HG03571 (cell line): ENCODE data around the gene CYS1.
"Not testable (repeated sequence)": the region's sequence is repeated elsewhere in the genome, so short reads cannot be mapped to it uniquely, and the experiment has no call there.

Experiments used
- ATAC-seq: cut with Tn5 transposase; IDR thresholded peaks from one replicate; pipeline ENCODE4 v1.9.1; 2021; ENCODE audit not compliant: unreplicated experiment

Gene CYS1, protein sequence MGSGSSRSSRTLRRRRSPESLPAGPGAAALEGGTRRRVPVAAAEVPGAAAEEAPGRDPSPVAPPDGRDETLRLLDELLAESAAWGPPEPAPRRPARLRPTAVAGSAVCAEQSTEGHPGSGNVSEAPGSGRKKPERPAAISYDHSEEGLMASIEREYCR

DNA sequence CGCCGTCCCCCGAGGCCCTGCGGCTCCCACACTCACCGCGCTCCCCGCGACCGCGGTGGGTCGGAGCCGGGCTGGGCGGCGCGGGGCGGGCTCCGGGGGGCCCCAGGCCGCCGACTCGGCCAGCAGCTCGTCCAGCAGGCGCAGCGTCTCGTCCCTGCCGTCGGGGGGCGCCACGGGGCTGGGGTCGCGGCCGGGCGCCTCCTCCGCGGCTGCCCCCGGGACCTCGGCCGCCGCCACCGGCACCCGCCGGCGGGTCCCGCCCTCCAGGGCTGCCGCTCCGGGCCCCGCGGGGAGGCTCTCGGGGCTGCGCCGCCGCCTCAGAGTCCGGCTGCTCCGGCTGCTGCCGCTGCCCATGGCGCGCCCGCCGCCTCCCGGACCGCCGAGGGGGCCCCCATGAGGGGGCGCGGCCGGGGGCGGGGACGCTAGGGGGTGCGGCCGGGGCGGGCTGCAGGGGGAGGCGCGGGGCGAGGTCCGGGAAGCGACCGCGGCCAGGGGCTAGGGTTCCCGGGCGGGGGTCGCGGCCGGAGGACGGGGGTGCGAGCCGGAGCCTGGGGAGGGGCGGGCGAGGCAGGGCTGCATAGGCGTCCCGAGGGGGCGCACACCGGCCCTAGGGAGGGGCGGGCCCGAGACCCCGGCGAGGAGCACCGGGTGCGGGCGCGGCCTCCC is at the start of gene CYS1:
Gene CYS1 (minus strand): TSS at position 542 of the 666 bp plus-strand sequence. CDS start 188 bp downstream, at position 354.
- ATAC-seq: peak; percentile 34

DNA sequence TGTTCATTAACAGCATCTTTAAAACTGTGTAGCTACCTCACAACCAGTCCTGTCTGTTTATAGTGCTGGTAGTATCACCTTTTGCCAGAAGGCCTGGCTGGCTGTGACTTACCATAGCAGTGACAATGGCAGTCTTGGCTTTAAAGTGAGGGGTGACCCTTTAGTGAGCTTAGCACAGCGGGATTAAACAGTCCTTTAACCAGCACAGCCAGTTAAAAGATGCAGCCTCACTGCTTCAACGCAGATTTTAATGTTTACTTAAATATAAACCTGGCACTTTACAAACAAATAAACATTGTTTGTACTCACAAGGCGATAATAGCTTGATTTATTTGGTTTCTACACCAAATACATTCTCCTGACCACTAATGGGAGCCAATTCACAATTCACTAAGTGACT is 49.3 kb upstream of the CYS1 start:
- no peak for ATAC-seq

DNA sequence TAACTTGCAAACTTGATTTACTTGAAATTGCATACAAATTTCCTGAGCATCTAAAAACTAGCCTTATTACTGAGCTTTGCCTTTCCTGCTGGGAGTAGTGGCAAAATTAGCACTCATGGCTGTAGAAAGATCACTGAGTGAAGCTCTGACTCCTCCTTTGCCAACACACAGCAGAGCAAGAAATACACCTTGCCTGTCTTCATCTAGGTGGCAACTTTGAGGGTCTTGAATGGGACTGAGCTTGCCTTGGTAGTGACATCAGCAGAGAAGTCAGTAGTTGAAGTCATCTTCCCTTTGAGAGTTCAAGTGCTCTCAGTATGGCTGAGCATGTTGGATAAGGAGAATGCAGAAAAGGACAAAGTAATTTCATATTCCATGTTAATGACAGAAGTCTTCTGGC is 48.2 kb upstream of the CYS1 start:
- no peak for ATAC-seq

DNA sequence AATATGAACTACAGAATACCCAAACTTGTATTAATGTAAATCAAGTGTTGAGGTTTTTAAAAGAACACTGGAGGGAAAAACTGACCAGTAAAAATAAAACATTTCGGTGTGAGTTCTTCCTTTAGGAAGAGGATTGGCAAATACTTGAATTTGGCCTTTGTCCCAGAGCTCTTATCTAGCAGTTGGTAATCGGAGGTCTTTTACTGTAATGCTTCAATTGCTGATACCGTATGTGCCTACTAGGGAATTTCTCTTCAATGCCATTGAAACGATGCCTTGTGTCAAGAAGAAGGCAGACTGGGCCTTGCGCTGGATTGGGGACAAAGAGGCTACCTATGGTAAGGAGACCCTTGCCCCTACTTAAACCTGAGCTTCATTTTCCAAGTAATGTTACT is 46.4 kb upstream of the CYS1 start:
- ATAC-seq: no peak

DNA sequence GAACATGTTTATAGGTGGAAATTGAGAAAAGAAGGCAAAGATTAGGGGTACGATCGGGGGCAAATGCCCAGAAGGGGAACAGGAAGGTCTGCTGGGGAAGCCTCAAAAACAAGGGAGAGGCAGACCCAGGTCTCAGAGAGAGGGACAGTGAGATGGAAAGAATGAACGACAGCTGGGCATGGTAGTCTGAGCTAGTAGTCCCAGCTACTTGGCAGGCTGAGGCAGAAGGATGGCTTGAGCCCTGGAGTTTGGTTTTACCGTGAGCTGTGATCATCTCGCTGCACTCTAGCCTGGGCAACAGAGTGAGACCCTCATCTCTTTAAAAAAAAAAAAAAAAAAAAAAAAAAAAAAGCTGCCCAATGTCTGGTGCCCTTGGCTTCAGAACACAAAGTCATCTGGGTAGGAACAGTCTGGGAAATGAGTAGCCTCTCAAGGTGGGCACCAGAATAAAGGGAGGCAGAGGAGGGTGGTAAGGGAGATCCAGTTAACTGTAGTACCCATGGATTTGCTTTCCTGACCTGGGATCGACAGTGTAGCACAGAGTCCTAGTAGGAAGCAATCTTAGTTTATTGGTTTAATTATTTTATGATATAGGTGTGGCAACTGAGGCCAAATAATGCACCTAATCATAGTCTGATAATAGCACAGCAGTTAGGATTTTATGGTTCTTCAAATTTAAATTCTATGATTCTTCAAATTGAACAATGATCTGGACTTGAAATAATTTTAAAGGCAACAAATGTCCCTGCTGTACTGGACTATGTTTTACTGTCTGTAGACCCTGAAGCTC is 45.8 kb upstream of the CYS1 start:
- no peak for ATAC-seq

DNA sequence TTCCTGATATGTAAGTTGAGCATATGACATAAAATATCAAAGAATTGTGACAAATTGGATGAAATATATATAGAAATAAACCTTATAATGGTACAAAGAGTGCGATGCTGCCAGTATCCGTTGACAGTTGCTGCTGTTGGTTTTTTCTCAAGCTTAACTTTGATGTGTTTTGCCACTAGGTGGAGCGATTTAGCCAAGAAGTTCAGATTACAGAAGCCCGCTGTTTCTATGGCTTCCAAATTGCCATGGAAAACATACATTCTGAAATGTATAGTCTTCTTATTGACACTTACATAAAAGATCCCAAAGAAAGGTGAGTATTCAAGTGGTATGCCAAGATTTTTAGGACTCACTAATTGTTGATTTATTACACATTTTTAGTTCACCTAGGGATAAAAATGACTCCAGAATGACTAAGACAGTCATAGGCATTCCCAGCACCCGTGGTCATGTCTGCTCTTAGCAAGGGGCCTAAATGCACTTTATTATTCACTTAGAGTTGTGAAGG is 44.4 kb upstream of the CYS1 start:
- ATAC-seq: no peak

DNA sequence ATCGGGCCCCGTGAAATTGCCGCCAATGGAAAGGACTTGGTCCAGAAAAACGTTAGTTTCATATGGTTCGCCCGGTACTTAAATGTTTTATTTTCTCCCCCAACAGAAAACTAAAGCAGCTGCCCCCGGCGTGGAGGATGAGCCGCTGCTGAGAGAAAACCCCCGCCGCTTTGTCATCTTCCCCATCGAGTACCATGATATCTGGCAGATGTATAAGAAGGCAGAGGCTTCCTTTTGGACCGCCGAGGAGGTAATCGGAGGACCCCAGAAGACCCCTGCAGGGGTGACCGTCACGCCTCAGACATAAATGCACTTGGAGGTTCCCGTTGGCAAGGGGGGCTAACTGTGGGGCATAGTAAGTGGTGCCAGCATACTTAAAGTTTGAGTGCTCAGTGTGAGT is 43.1 kb upstream of the CYS1 start:
- no peak for ATAC-seq

DNA sequence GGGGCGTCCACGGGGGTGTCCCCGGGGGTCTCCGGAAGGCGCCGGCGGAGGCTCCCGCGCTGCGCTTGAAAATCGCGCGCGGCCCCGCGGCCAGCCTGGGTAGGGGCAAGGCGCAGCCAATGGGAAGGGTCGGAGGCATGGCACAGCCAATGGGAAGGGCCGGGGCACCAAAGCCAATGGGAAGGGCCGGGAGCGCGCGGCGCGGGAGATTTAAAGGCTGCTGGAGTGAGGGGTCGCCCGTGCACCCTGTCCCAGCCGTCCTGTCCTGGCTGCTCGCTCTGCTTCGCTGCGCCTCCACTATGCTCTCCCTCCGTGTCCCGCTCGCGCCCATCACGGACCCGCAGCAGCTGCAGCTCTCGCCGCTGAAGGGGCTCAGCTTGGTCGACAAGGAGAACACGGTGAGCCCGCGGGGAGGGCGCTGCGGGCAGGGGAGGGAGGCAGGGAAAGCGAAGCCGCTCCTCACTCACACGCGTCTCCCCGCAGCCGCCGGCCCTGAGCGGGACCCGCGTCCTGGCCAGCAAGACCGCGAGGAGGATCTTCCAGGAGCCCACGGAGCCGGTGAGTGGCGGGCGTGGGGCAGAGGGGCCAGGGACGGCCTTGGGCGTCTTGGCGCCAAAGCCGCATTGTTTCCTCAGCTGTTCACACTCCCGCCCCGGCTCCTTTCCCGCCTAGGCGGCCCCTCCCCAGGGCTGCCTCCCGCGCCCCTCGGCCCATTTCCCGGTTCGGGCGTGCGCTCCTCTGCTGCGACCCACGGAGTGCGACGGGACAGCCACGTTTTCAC is 42.5 kb upstream of the CYS1 start, which contains the start of gene RRM2:
Gene RRM2 (plus strand): TSS at position 240 of the 781 bp plus-strand sequence. CDS start 60 bp downstream, at position 300.
- peak; percentile 56 for ATAC-seq

DNA sequence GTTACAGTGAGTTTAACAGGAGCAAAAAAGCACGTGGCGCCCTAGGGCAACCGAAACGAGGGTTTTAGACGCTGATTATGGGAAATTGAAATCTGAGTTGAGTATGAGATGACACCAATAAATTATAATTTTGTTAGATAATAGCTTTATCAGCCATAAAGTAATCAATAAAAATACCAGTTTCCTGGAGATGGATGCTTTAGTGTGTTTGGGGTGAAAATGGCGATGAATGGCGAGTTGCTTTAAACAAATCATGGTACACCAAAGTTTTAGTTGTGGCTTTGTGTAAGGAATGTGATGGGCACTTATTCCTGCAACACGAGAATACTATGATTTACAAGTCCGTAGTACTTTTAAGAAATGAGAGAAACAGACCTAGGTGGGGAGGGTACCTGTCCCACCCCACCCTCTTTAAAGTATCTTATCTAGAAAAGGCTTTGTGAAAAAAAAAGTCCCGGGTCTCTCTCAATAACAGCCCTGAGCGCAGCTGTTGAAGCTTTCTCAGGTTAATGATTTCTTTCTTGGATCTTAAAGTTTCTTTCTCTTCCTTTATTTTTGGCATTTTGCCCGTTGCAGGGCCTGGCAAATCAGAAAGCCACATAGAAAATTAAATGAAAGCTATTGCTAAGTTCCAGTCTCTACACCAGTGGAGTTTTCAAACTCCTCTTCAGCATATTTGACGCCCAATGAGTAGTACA is 40.8 kb upstream of the CYS1 start:
- no peak for ATAC-seq

DNA sequence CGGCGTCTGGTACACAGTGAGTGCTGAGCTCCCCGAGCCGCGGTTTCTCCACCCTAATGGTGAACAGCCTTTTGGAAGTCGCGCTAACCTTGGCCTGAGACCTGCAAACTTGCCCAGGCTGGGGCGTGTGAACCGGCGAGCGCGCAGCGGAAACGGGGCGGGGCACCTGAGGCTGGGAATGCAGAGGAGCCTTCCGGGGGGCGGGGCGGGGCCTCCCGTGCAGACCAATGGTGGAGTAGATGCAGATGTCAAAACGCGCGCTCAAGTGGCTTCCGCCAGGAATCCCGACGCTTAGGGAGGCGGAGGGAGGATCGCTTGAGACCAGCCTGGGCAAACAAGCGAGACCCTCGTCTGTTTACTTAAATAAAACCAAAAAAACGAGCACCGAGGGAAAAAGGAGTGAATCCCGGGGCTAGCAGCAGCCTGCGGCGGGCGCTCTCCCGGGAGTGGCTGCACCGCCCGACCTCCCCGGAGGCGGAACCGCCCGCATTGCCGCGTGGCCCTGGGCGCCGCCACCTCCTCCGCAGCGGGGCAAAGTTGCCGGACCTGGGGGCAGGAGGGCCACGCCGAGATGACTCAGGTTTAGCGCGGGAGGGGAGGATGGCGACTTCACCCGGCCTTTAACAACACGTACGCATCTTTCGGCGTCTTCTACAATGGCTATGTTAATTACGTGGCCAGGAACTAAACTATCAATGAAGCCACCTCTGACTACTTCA is 40.1 kb upstream of the CYS1 start:
- peak; percentile 46 for ATAC-seq

DNA sequence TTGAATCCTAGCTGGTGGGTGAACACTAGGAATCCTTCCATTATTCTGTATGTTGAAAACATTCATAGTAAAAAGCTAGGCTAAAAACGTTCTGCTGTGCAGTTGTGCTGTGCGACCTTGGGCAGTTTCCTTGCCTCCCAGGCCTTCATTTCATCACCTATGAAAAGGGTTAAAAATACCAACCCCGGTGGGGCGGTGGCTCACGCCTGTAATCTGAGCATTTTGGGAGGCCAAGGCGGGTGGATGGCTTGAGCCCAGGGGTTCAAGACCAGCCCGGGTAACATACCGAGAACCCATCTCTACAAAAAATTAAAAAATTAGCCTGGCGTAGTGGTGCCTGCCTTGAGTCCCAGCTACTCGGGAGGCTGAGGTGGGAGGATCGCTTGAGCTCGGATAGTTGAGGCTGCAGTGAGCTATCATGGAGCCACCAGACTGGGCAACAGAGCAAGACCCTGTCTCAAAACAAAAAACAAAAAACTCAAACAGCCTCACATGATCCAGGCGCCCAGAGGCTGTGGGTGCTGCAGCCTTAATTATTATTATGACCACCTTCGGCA is 39.5 kb upstream of the CYS1 start:
- ATAC-seq: no peak

DNA sequence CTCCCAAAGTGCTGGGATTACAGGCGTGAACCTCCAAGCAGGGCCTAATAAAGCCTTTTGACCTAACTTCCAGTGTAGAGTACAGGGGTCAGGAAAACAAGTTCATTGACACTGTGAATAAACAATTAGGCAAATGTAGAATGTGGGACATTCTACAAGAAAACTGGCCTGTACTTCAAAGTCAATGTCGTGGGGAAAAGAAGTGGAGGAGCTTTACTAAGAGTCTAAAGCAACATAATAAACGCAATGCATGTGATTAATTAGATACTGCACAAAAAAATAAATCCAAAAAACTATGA is 38.8 kb upstream of the CYS1 start:
- ATAC-seq: no peak

DNA sequence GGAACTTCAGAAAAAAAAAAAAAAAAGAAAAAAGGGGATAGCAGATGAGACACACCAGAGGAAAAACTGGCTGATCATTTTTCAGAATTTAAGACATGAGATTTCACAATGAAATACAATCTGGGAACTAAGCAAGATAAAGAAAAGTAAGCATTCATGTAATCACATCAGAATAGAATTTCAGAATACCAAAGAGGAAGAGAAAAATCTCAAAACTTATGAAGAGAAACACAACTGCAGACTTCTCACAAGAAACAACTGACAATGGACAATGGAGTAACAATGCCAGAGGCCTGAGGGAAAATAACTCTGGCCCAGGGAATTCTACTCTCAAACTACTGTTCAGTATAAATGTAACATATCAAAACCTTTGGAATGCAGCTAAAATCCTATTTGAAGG is 29.1 kb upstream of the CYS1 start:
- no peak for ATAC-seq

DNA sequence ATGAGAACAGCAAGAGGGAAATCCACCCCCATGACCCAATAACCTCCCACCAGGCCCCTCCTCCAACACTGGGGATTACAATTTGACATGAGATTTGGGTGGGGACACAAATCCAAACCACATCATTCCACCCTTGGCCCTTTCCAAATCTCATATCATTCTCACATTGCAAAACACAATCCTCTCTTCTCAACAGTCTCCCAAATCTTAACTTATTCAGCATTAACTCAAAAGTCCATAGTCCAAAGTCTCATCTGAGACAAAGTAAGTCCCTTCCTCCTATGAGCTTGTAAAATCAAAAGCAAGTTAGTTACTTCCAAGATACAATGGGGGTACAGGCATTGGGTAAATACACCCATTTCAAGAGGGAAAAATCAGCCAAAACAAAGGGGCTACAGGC is 24.7 kb upstream of the CYS1 start:
- not testable (repeated sequence) for ATAC-seq

DNA sequence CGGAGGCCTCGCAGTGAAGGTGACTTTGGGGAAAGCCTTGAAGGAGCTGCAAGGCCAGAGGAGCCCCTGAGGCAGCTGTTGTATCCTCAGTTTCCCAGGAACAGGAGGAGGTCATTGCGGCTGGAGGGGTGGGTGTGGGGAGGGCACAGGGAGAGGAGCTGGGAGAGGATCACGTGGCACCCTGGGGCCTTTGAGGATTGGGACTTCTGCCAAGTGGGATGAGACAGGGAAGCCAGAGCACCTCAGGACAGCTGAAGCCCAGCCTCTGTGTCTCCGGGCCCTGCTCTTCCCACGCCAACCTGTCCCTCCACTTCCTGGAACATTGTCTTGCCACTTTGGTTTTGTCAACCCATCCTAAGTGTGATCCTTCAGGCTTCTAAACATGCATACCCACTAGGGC is 23.0 kb upstream of the CYS1 start:
- no peak for ATAC-seq

DNA sequence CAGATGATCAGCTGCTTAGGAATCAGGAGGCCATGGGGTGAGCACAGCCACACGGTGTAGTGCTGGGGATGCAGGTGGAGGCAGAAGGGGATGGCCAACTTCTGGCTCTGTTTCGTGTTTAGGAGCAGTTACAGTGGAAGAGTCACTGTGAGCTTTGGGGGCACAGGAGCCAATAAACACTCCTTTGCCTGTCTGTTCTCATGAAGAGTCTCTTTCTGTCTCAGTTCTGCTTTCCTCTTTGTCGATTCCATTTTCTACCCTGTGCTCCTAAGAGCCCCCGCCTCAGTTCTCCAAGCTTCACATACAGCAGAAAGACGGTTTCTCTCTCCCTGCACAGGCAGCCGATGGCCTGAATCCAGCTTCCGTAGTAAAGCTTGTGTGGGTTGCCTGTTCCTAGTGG is 21.3 kb upstream of the CYS1 start:
- ATAC-seq: no peak

DNA sequence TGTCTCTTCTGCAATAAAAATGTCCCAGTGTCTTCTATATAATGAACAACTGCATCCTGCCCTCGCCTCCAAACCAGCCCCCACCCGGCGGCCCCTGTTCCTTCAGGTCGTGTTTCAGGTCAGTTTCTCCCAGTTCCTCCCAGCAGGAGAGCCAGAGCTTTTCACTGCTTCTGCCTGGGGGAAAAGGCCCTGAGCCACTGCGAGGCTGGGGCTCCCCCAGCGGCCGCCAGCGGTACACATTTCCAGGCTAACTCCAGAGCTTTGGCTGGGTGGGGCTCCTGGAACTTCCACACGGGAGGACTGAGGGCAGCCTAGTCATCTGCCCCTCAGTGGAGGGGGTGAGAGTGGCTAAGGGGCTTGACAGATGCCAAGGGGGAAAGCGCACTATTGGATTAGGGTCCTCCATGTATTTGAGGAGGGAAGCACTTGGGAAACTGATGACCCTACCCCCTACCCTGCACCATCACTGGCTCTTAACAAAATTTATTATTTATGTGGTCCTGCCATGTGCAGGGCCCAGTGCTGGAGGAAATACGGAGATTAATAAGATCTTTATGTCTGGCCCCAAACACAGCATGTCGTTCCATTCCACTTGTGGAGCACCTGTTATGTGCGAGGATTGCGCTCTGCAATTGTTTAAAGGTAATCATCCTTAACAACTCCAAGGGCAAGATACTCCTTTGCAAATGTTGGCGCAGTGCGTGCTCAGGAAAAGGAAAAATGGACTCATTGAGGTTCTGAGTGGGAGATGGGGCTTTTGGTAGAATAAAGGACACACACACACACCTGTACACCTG is 17.3 kb upstream of the CYS1 start:
- peak; percentile 80 for ATAC-seq

DNA sequence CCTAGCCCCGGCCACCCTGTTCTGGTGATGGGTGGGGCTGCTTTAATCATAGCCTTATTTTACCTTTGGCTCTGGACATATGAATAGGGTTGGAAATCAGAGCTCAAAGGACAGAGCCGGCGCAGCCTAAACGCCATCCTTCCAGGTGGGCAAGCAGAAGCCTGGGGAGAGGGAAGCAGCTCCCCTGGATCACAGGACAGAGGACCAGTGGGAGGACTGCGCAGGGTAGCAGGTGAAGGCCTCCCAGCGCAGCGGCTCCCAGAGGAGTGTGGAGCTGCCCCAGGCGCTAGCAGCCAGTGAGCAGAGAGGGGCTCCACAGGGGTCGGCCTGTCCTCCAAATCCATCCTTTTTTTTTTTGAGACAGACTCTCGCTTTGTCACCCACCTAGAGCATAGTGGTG is 16.4 kb upstream of the CYS1 start:
- no peak for ATAC-seq

DNA sequence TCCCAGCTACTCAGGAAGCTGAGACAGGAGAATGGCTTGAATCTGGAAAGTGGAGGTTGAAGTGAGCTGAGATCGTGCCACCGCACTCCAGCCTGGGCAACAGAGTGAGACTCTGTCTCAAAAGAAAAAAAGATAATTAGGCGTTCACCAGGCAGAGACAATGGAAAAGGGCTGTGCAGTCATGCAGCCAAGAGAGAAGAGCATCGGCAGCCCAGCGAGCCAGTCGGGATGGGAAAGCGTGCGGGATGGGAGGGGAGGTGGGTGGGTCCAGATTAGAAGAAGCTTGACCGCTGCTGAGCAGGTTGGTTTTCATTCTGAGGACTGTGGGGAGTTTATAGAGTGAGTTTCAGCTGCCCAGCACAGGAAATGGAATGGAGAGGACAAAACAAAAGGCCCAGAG is 15.0 kb upstream of the CYS1 start:
- ATAC-seq: no peak
